ENCODE results near the gene WNK2.

Gene WNK2

GRCh38 chr9:93230185-93230584, 46.2 kb downstream of the WNK2 start:
- H3K4me3 ChIP-seq (ENCODE audit: insufficient read depth, low read length, poor library complexity, severe bottlenecking): no peak overlapping the region
- no peaks in the 10 kb centered on the region for H3K9me3 ChIP-seq (ENCODE audit: insufficient read depth, low read length)
- H3K9ac ChIP-seq (ENCODE audit: low read length): no peak overlapping the region
- no peaks in the 10 kb centered on the region for H4K20me1 ChIP-seq (ENCODE audit: low read depth, low read length)
- H3K27ac ChIP-seq (ENCODE audit: low read depth, low read length): no peak overlapping the region
- no peaks in the 10 kb centered on the region for H3K27me3 ChIP-seq (ENCODE audit: low read length)
- no peak overlapping the region for H3K4me2 ChIP-seq (ENCODE audit: low read depth, low read length, poor library complexity, severe bottlenecking)
- no peaks in the 10 kb centered on the region for H3F3A ChIP-seq (ENCODE audit: insufficient read depth)
- no peaks in the 10 kb centered on the region for H3K36me3 ChIP-seq (ENCODE audit: low read length)
- H3K9me2 ChIP-seq (replicated peaks; ENCODE audit: insufficient read depth, low read length): no peaks in the 10 kb centered on the region
- TF ChIP-seq EZH2phosphoT487 (conservative IDR thresholded peaks at IDR 0.05; ENCODE audit: low read length) (no peak), CTCF (IDR thresholded peaks at IDR 0.05; ENCODE audit: insufficient read depth, low read length, poor library complexity, severe bottlenecking) (no peak)
- no peaks in the 10 kb centered on the region for H3K79me2 ChIP-seq (ENCODE audit: insufficient read depth, low read length)
- no peak overlapping the region for H2AFZ ChIP-seq (ENCODE audit: low read depth, low read length, severe bottlenecking)

- TF ChIP-seq CTCF (IDR thresholded peaks at IDR 0.05; ENCODE audit: insufficient read depth, low read length, poor library complexity, severe bottlenecking) (no peak), EZH2phosphoT487 (conservative IDR thresholded peaks at IDR 0.05; ENCODE audit: low read length) (no peak)
- H3K9me3 ChIP-seq (ENCODE audit: insufficient read depth, low read length): no peaks in the 10 kb centered on the region
- no peaks in the 10 kb centered on the region for H3K36me3 ChIP-seq (ENCODE audit: low read length)
- no peaks in the 10 kb centered on the region for H3F3A ChIP-seq (ENCODE audit: insufficient read depth)
- no peak overlapping the region for H3K4me3 ChIP-seq (ENCODE audit: insufficient read depth, low read length, poor library complexity, severe bottlenecking)
- H2AFZ ChIP-seq (ENCODE audit: low read depth, low read length, severe bottlenecking): no peak overlapping the region
- no peaks in the 10 kb centered on the region for H3K27me3 ChIP-seq (ENCODE audit: low read length)
- H4K20me1 ChIP-seq (ENCODE audit: low read depth, low read length): no peaks in the 10 kb centered on the region
- H3K79me2 ChIP-seq (ENCODE audit: insufficient read depth, low read length): no peaks in the 10 kb centered on the region
- H3K4me2 ChIP-seq (ENCODE audit: low read depth, low read length, poor library complexity, severe bottlenecking): no peak overlapping the region
- H3K9me2 ChIP-seq (replicated peaks; ENCODE audit: insufficient read depth, low read length): no peaks in the 10 kb centered on the region
- H3K9ac ChIP-seq (ENCODE audit: low read length): no peak overlapping the region
- H3K27ac ChIP-seq (ENCODE audit: low read depth, low read length): no peak overlapping the region
Observed at GRCh38 chr9:93230601-93231000, 46.7 kb downstream of the WNK2 start.

GRCh38 chr9:93231121-93231694, 47.3 kb downstream of the WNK2 start:
- H3K9ac ChIP-seq (ENCODE audit: low read length): no peak overlapping the region
- no peaks in the 10 kb centered on the region for H3K27me3 ChIP-seq (ENCODE audit: low read length)
- no peak overlapping the region for H3K4me2 ChIP-seq (ENCODE audit: low read depth, low read length, poor library complexity, severe bottlenecking)
- no peak overlapping the region for H2AFZ ChIP-seq (ENCODE audit: low read depth, low read length, severe bottlenecking)
- no peaks in the 10 kb centered on the region for H4K20me1 ChIP-seq (ENCODE audit: low read depth, low read length)
- H3K4me3 ChIP-seq (ENCODE audit: insufficient read depth, low read length, poor library complexity, severe bottlenecking): no peak overlapping the region
- H3K79me2 ChIP-seq (ENCODE audit: insufficient read depth, low read length): no peaks in the 10 kb centered on the region
- H3K36me3 ChIP-seq (ENCODE audit: low read length): no peaks in the 10 kb centered on the region
- no peaks in the 10 kb centered on the region for H3F3A ChIP-seq (ENCODE audit: insufficient read depth)
- TF ChIP-seq EZH2phosphoT487 (conservative IDR thresholded peaks at IDR 0.05; ENCODE audit: low read length) (no peak), CTCF (IDR thresholded peaks at IDR 0.05; ENCODE audit: insufficient read depth, low read length, poor library complexity, severe bottlenecking) (no peak)
- no peaks in the 10 kb centered on the region for H3K9me3 ChIP-seq (ENCODE audit: insufficient read depth, low read length)
- H3K9me2 ChIP-seq (replicated peaks; ENCODE audit: insufficient read depth, low read length): no peaks in the 10 kb centered on the region
- H3K27ac ChIP-seq (ENCODE audit: low read depth, low read length): no peak overlapping the region
